GM18517 (cell line): Measurements from ENCODE around the gene MS4A15.
A peak's percentile ranks its signal among the peaks of the same experiment; 100 is the strongest.
"Not testable (repeated sequence)": the region's sequence is repeated elsewhere in the genome, so short reads cannot be mapped to it uniquely, and the experiment has no call there.

Experiments used
- ATAC-seq: cut with Tn5 transposase; IDR thresholded peaks from one replicate; pipeline ENCODE4 v1.9.1; 2021; ENCODE audit warnings: mild to moderate bottlenecking, moderate library complexity; ENCODE audit not compliant: unreplicated experiment

Gene MS4A15

GRCh38 chr11:60753309-60753708 lies 3.4 kb upstream of the MS4A15 start:
- ATAC-seq, result no peak

- no peak for ATAC-seq
Measured at GRCh38 chr11:60754887-60755286, 1.8 kb upstream of the MS4A15 start.

- ATAC-seq, result no peak
Measured at GRCh38 chr11:60757231-60757800, 649 bp downstream of the MS4A15 start.

- not testable (repeated sequence) for ATAC-seq
Measured at GRCh38 chr11:60758671-60759070, 2.0 kb downstream of the MS4A15 start.

- not testable (repeated sequence) for ATAC-seq
Measured at GRCh38 chr11:60759438-60760225, 3.0 kb downstream of the MS4A15 start.

GRCh38 chr11:60761436-60762190 lies 4.9 kb downstream of the MS4A15 start:
- peak; percentile 35 for ATAC-seq

GRCh38 chr11:60762851-60763691 lies 6.4 kb downstream of the MS4A15 start:
- ATAC-seq, result peak; percentile 66

- ATAC-seq, result no peak
Measured at GRCh38 chr11:60763692-60764369, 7.2 kb downstream of the MS4A15 start.

- peak; percentile 56 for ATAC-seq
Measured at GRCh38 chr11:60764879-60765278, 8.2 kb downstream of the MS4A15 start.

GRCh38 chr11:60765355-60765754 lies 8.7 kb downstream of the MS4A15 start:
- ATAC-seq, result peak; percentile 8

GRCh38 chr11:60766547-60766946 lies 9.9 kb downstream of the MS4A15 start:
- no peak for ATAC-seq

- no peak for ATAC-seq
Measured at GRCh38 chr11:60767388-60767811, 10.7 kb downstream of the MS4A15 start.

- ATAC-seq, result no peak
Measured at GRCh38 chr11:60768202-60768601, 11.5 kb downstream of the MS4A15 start.

- ATAC-seq, result no peak
Measured at GRCh38 chr11:60769273-60769672, 12.6 kb downstream of the MS4A15 start.

GRCh38 chr11:60769811-60770210 lies 13.1 kb downstream of the MS4A15 start:
- ATAC-seq, result no peak

- no peak for ATAC-seq
Measured at GRCh38 chr11:60771146-60771545, 14.5 kb downstream of the MS4A15 start.

- ATAC-seq, result no peak
Measured at GRCh38 chr11:60771879-60772525, 15.3 kb downstream of the MS4A15 start.

- ATAC-seq, result no peak
Measured at GRCh38 chr11:60772666-60773065, 16.0 kb downstream of the MS4A15 start.

- no peak for ATAC-seq
Measured at GRCh38 chr11:60774726-60775125, 18.1 kb downstream of the MS4A15 start.
